ENCODE results near the gene YAP1.

- TF ChIP-seq BHLHE40 (IDR thresholded peaks at IDR 0.05; ENCODE audit: borderline replicate concordance) (no peak), ELF4 (IDR thresholded peaks at IDR 0.05) (no peak), PKNOX1 (IDR thresholded peaks at IDR 0.05) (no peak), FOXM1 (IDR thresholded peaks at IDR 0.05; ENCODE audit: borderline replicate concordance) (no peak)
Measured at GRCh38 chr11:102192349-102193066, 82.3 kb downstream of the YAP1 start.
